Right lobe of liver (tissue), 6 donors: ENCODE measurements around the gene PEMT. TPM values are rescaled to one million over a fixed set of nuclear protein-coding genes. Genes with fewer than 3 reads are reported as not detected.

ENCODE experiments used
- ATAC-seq, 4 donors: fragments of 200-7000 bp; cut with Tn5 transposase; one replicate each; pipeline ENCODE4 v1.9.1; 2020; ENCODE audit warnings: mild to moderate bottlenecking in 4 of 4, moderate library complexity in 4 of 4
- DNase-seq, 3 donors: peaks; one replicate each; pipeline ENCODE4 v3.0.0-alpha.2; 2020
- H3K27ac ChIP-seq, 3 donors: fragments of 200-600 bp; one replicate each; pipeline ENCODE4 v1.8.0; 2022
- H3K27me3 ChIP-seq, 2 donors: fragments of 200-600 bp; one replicate each; pipeline ENCODE4 v1.8.0; 2022
- H3K36me3 ChIP-seq, 4 donors: fragments of 200-600 bp; sonication (generic) in 1 of 4; one replicate each; pipeline versions ENCODE4 v1.5.1 to v1.8.0; 2017 to 2022; ENCODE audit warnings: control low read depth in 1 of 4
- H3K4me1 ChIP-seq, 4 donors: fragments of 200-600 bp; sonication (generic) in 1 of 4; one replicate each; pipeline versions ENCODE4 v1.5.1 to v1.8.0; 2017 to 2022; ENCODE audit warnings: control low read depth in 1 of 4
- H3K4me3 ChIP-seq, 3 donors: fragments of 200-600 bp; one replicate each; pipeline ENCODE4 v1.8.0; 2022
- H3K9me3 ChIP-seq, 4 donors: fragments of 200-600 bp; sonication (generic) in 1 of 4; one replicate each; pipeline versions ENCODE4 v1.5.1 to v1.8.0; 2017 to 2022; ENCODE audit warnings: control low read depth in 1 of 4
- POLR2A ChIP-seq: fragments of 450-650 bp; IDR thresholded peaks from one replicate; pipeline ENCODE4 v1.6.1; 2017; ENCODE audit warnings: antibody characterized with exemption, mild to moderate bottlenecking
- WGBS: methylation state at CpG from one replicate; pipeline ENCODE4 v1.1.6; 2018; ENCODE audit warnings: low coverage, low lambda C conversion rate; ENCODE audit not compliant: insufficient coverage; ENCODE audit errors: missing lambda C conversion rate; 5-methylcytosine and 5-hydroxymethylcytosine counted together
- intact Hi-C, 2 donors: fragments of 100-400 bp; cut with DNase I; formaldehyde crosslinking; loops; one replicate each; pipeline versions ENCODE4 v1.11.2 to v1.14.1; 2022
- total RNA-seq, 6 experiments: library from RNA; depleted of rRNA in 2 of 6; stranded (reverse); fragments of >200 nt in 2 of 6; fragmentation: NEBNext Ultra II Directional in 3 of 6; extraction: Animal tissue kit (Norgen Biotek cat#: 25700) in 3 of 6; gene quantifications; one replicate each; pipeline versions ENCODE4 v1.1.0 to v1.2.4, GENCODE V29; 2016 to 2023
- TF ChIP-seq, protein P1 (sequence below), 4 donors: fragments of 200-600 bp in 3 of 4; fragments of 450-650 bp in 1 of 4; IDR thresholded peaks; one replicate each; pipeline versions ENCODE4 v1.5.1 to v1.8.0; 2016 to 2022; ENCODE audit warnings: antibody characterized with exemption in 4 of 4, mild to moderate bottlenecking in 2 of 4
- donor health status: DM: no; HTN: yes; CAD: no.
- donor health status: DM: no; HTN: no; CAD: no.
- donor health status: DM: no; HTN: no; CAD: no.
- donor health status: DM: no; HTN: yes; CAD: no.
- donor health status: DM: no; HTN: yes; CAD: no.

PEMT gene
- total RNA-seq, 6 experiments from 2014 or later: 92.4 to 184 (median 170) TPM

- DNase-seq: no peak
- H3K4me3 ChIP-seq: no peak overlapping the region
- intact Hi-C loops: no loop called here
- no peaks in the 10 kb centered on the region for H3K9me3 ChIP-seq
- 89% methylated on average over 14 of the region's 22 CpGs for WGBS
- TF ChIP-seq POLR2A: no peak
- TF ChIP-seq, protein P1, sequence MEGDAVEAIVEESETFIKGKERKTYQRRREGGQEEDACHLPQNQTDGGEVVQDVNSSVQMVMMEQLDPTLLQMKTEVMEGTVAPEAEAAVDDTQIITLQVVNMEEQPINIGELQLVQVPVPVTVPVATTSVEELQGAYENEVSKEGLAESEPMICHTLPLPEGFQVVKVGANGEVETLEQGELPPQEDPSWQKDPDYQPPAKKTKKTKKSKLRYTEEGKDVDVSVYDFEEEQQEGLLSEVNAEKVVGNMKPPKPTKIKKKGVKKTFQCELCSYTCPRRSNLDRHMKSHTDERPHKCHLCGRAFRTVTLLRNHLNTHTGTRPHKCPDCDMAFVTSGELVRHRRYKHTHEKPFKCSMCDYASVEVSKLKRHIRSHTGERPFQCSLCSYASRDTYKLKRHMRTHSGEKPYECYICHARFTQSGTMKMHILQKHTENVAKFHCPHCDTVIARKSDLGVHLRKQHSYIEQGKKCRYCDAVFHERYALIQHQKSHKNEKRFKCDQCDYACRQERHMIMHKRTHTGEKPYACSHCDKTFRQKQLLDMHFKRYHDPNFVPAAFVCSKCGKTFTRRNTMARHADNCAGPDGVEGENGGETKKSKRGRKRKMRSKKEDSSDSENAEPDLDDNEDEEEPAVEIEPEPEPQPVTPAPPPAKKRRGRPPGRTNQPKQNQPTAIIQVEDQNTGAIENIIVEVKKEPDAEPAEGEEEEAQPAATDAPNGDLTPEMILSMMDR (IDR thresholded peaks at IDR 0.05): no peak
- ATAC-seq: no peak
- H3K27ac ChIP-seq: no peak overlapping the region
- H3K36me3 ChIP-seq: no peaks in the 10 kb centered on the region
- peaks cover 0 to 47% (median 23%) of the 10 kb centered on the region in 4 donors for H3K4me1 ChIP-seq
- H3K27me3 ChIP-seq: no peaks in the 10 kb centered on the region
Observed at GRCh38 chr17:17542906-17543635, 48.4 kb downstream of the PEMT start.

DNA sequence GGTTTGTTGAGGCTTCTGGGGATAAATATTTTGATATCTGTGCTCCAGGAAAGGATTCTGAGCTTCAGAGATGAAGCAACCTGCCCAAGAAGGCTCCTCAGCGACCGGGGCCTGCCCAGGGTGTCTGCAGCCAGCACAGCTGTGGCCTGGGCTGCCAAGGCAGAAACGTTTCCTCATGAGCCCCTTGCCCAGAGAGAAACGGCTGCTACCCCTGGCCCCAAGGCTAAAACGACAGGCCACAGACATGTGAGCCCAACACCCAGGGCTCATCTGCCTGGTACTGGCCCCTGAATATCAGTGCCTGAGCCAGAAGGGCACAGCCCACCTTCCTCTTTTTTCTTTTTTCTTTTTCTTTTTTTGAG lies 49.9 kb downstream of the PEMT start:
- intact Hi-C loops: no loop called here
- H3K4me3 ChIP-seq: no peak overlapping the region
- WGBS: 50% methylated on average over 1 of the region's 5 CpGs
- peaks cover 0 to 48% (median 23%) of the 10 kb centered on the region in 4 donors for H3K4me1 ChIP-seq
- peak overlapping the region in 2 of 3 donors; percentile 84 to 94 for H3K27ac ChIP-seq
- TF ChIP-seq, protein P1 (IDR thresholded peaks at IDR 0.05): no peak
- TF ChIP-seq POLR2A: no peak
- no peak for ATAC-seq
- H3K36me3 ChIP-seq: no peaks in the 10 kb centered on the region
- no peaks in the 10 kb centered on the region for H3K27me3 ChIP-seq
- no peaks in the 10 kb centered on the region for H3K9me3 ChIP-seq
- no peak for DNase-seq

- WGBS: 59% methylated on average over 12 of the region's 23 CpGs
- Histone ChIP-seq H3K27me3 (no peaks in the 10 kb centered on the region), H3K4me1 (peaks cover 0 to 54% (median 25%) of the 10 kb centered on the region in 4 donors), H3K27ac (peak overlapping the region in 2 of 3 donors; percentile 84 to 94), H3K36me3 (no peaks in the 10 kb centered on the region), H3K9me3 (no peaks in the 10 kb centered on the region), H3K4me3 (no peak overlapping the region)
- peak; percentile 3 to 34 (median 8) for ATAC-seq
- no peak for TF ChIP-seq POLR2A
- TF ChIP-seq, protein P1 (IDR thresholded peaks at IDR 0.05): no peak
- intact Hi-C loops: no loop called here
- no peak for DNase-seq
Observed at GRCh38 chr17:17540935-17541639, 50.4 kb downstream of the PEMT start.

DNA sequence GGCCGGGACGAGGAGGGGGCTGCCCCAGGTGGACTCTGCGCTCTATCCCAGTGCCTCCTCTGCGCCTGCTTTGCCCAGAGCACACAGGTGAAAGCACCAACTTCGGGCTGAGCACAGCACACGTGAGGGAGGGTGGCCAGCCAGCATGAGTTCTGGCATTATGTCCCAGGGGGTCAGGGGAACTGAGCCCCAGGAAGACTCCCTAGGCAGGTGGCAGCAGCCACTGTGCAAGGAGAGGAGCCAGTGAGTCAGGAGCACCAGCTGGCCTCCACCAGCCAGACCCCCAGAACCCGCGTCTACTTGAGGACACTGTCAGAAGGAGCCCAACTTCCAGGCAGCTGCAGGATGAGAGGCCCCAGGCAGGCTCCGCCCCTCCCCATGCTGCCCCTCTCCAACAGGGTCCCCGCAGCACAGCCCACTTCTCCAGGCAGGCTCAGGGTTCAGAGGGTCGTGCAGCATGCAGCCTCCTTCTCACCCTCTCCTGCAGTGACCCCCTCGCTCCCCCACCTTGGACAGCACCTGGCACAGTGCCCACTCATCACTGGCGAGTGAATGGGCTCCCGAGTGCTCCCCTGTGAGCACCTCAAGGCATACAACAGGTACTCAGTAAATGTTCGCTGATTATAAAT lies 51.1 kb downstream of the PEMT start:
- peak overlapping the region in 2 of 3 donors; percentile 84 to 94 for H3K27ac ChIP-seq

More for the DNA sequence above, 51.1 kb downstream of the PEMT start:
- Histone ChIP-seq H3K4me3 (no peak overlapping the region), H3K4me1 (peaks cover 0 to 61% (median 28%) of the 10 kb centered on the region in 4 donors), H3K9me3 (no peaks in the 10 kb centered on the region), H3K36me3 (no peaks in the 10 kb centered on the region), H3K27me3 (no peaks in the 10 kb centered on the region)
- ATAC-seq (no peak), DNase-seq (no peak)
- 29% methylated on average over 2 of the region's 15 CpGs for WGBS
- intact Hi-C loops: no loop called here
- TF ChIP-seq, protein P1 (IDR thresholded peaks at IDR 0.05): no peak
- TF ChIP-seq POLR2A: no peak
